Measurements from ENCODE around the gene GPX3. TPM values are rescaled to one million over a fixed set of nuclear protein-coding genes. Genes with fewer than 3 reads are reported as not detected.

GPX3 gene
- total and polyA plus RNA-seq, 2 experiments from 2014 or later = 28.0 to 48.9 TPM

DNA sequence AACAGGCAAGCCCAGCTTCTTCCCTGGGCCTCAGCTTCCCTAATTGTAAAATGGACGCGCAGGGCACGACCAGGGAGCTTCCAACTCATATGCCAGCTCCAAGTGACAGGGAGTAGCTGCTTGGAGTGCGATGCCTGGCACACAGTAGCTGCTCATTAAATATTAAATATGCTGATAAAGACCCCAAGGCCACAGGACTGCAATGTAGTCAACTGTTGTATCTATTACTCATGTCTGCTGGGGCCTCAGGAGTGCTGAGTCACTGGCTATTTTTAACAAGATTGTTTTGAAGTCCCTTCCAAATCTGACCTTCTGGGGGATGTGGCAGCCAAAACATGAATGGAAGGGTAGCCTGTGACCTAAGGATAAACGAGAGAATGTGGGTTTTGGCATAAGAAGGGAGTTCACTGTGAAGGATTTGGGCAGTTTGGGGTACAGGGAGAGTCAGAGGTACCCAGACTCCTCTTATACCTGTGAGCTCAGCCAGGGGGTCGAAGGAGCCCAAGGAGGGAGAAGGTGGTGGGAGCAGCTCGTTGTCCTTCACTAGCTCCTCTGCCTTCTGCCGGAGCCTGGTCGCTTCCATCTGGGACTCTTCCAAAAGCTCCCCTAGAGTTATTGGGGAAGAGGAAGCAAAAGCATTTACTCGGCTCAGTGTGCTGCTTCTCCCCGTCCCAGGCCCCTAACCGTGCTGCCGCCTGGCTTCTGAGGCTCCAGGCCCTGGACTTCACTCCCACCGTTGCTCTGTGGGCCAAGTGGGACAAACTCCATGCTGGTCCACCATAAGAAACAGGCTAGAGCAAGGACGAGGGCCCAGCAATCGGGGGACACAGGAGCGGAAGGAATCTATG lies 43.0 kb downstream of the GPX3 start:
- TF ChIP-seq ZNF331 (CRISPR knock-in tag; IDR thresholded peaks at IDR 0.05; ENCODE audit: low read depth) (no peak), CREB1 (CRISPR knock-in tag; IDR thresholded peaks at IDR 0.05; ENCODE audit: low read depth) (no peak), ZNF114 (CRISPR knock-in tag; IDR thresholded peaks at IDR 0.05) (no peak), POLR2AphosphoS5 (IDR thresholded peaks at IDR 0.05; ENCODE audit: low read depth) (no peak), EZH2 (IDR thresholded peaks at IDR 0.05; ENCODE audit: low read depth, unreplicated experiment) (no peak), EZH2phosphoT487 (IDR thresholded peaks at IDR 0.05; ENCODE audit: unreplicated experiment) (no peak), JUNB (IDR thresholded peaks at IDR 0.05; ENCODE audit: unreplicated experiment) (no peak)
- TF ChIP-seq, protein P1, sequence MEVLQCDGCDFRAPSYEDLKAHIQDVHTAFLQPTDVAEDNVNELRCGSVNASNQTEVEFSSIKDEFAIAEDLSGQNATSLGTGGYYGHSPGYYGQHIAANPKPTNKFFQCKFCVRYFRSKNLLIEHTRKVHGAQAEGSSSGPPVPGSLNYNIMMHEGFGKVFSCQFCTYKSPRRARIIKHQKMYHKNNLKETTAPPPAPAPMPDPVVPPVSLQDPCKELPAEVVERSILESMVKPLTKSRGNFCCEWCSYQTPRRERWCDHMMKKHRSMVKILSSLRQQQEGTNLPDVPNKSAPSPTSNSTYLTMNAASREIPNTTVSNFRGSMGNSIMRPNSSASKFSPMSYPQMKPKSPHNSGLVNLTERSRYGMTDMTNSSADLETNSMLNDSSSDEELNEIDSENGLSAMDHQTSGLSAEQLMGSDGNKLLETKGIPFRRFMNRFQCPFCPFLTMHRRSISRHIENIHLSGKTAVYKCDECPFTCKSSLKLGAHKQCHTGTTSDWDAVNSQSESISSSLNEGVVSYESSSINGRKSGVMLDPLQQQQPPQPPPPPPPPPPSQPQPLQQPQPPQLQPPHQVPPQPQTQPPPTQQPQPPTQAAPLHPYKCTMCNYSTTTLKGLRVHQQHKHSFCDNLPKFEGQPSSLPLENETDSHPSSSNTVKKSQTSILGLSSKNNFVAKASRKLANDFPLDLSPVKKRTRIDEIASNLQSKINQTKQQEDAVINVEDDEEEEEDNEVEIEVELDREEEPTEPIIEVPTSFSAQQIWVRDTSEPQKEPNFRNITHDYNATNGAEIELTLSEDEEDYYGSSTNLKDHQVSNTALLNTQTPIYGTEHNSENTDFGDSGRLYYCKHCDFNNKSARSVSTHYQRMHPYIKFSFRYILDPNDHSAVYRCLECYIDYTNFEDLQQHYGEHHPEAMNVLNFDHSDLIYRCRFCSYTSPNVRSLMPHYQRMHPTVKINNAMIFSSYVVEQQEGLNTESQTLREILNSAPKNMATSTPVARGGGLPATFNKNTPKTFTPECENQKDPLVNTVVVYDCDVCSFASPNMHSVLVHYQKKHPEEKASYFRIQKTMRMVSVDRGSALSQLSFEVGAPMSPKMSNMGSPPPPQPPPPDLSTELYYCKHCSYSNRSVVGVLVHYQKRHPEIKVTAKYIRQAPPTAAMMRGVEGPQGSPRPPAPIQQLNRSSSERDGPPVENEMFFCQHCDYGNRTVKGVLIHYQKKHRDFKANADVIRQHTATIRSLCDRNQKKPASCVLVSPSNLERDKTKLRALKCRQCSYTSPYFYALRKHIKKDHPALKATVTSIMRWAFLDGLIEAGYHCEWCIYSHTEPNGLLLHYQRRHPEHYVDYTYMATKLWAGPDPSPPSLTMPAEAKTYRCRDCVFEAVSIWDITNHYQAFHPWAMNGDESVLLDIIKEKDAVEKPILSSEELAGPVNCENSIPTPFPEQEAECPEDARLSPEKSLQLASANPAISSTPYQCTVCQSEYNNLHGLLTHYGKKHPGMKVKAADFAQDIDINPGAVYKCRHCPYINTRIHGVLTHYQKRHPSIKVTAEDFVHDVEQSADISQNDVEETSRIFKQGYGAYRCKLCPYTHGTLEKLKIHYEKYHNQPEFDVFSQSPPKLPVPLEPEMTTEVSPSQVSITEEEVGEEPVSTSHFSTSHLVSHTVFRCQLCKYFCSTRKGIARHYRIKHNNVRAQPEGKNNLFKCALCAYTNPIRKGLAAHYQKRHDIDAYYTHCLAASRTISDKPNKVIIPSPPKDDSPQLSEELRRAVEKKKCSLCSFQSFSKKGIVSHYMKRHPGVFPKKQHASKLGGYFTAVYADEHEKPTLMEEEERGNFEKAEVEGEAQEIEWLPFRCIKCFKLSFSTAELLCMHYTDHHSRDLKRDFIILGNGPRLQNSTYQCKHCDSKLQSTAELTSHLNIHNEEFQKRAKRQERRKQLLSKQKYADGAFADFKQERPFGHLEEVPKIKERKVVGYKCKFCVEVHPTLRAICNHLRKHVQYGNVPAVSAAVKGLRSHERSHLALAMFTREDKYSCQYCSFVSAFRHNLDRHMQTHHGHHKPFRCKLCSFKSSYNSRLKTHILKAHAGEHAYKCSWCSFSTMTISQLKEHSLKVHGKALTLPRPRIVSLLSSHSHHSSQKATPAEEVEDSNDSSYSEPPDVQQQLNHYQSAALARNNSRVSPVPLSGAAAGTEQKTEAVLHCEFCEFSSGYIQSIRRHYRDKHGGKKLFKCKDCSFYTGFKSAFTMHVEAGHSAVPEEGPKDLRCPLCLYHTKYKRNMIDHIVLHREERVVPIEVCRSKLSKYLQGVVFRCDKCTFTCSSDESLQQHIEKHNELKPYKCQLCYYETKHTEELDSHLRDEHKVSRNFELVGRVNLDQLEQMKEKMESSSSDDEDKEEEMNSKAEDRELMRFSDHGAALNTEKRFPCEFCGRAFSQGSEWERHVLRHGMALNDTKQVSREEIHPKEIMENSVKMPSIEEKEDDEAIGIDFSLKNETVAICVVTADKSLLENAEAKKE (CRISPR knock-in tag; IDR thresholded peaks at IDR 0.05) = no peak
- TF ChIP-seq, protein P2, sequence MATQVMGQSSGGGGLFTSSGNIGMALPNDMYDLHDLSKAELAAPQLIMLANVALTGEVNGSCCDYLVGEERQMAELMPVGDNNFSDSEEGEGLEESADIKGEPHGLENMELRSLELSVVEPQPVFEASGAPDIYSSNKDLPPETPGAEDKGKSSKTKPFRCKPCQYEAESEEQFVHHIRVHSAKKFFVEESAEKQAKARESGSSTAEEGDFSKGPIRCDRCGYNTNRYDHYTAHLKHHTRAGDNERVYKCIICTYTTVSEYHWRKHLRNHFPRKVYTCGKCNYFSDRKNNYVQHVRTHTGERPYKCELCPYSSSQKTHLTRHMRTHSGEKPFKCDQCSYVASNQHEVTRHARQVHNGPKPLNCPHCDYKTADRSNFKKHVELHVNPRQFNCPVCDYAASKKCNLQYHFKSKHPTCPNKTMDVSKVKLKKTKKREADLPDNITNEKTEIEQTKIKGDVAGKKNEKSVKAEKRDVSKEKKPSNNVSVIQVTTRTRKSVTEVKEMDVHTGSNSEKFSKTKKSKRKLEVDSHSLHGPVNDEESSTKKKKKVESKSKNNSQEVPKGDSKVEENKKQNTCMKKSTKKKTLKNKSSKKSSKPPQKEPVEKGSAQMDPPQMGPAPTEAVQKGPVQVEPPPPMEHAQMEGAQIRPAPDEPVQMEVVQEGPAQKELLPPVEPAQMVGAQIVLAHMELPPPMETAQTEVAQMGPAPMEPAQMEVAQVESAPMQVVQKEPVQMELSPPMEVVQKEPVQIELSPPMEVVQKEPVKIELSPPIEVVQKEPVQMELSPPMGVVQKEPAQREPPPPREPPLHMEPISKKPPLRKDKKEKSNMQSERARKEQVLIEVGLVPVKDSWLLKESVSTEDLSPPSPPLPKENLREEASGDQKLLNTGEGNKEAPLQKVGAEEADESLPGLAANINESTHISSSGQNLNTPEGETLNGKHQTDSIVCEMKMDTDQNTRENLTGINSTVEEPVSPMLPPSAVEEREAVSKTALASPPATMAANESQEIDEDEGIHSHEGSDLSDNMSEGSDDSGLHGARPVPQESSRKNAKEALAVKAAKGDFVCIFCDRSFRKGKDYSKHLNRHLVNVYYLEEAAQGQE (IDR thresholded peaks at IDR 0.05; ENCODE audit: unreplicated experiment) = no peak
- TF ChIP-seq, protein P3, sequence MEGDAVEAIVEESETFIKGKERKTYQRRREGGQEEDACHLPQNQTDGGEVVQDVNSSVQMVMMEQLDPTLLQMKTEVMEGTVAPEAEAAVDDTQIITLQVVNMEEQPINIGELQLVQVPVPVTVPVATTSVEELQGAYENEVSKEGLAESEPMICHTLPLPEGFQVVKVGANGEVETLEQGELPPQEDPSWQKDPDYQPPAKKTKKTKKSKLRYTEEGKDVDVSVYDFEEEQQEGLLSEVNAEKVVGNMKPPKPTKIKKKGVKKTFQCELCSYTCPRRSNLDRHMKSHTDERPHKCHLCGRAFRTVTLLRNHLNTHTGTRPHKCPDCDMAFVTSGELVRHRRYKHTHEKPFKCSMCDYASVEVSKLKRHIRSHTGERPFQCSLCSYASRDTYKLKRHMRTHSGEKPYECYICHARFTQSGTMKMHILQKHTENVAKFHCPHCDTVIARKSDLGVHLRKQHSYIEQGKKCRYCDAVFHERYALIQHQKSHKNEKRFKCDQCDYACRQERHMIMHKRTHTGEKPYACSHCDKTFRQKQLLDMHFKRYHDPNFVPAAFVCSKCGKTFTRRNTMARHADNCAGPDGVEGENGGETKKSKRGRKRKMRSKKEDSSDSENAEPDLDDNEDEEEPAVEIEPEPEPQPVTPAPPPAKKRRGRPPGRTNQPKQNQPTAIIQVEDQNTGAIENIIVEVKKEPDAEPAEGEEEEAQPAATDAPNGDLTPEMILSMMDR (conservative IDR thresholded peaks at IDR 0.05; ENCODE audit: low read depth in 2 of 2) = no peak
- TF ChIP-seq, protein P4, sequence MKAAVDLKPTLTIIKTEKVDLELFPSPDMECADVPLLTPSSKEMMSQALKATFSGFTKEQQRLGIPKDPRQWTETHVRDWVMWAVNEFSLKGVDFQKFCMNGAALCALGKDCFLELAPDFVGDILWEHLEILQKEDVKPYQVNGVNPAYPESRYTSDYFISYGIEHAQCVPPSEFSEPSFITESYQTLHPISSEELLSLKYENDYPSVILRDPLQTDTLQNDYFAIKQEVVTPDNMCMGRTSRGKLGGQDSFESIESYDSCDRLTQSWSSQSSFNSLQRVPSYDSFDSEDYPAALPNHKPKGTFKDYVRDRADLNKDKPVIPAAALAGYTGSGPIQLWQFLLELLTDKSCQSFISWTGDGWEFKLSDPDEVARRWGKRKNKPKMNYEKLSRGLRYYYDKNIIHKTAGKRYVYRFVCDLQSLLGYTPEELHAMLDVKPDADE (IDR thresholded peaks at IDR 0.05) = no peak
- no peak overlapping the region for H3K4me3 Mint-ChIP-seq
- Histone ChIP-seq H4K20me1 (replicated peaks; ENCODE audit: insufficient read depth) (no peaks in the 10 kb centered on the region; the same call in 1 of the 2 replicates), H3K9me2 (ENCODE audit: insufficient read depth) (no peaks in the 10 kb centered on the region), H3K4me3 (no peak overlapping the region), H3K27me3 (ENCODE audit: insufficient read depth) (no peaks in the 10 kb centered on the region), H2AFZ (no peak overlapping the region), H3K4me1 (ENCODE audit: insufficient read depth) (no peaks in the 10 kb centered on the region), H3F3A (replicated peaks; ENCODE audit: low read depth) (no peaks in the 10 kb centered on the region), H3K79me2 (replicated peaks; ENCODE audit: insufficient read depth) (peaks cover 5% of the 10 kb centered on the region; the same call in 1 of the 2 replicates), H3K36me3 (ENCODE audit: insufficient read depth) (no peaks in the 10 kb centered on the region), H3K4me2 (no peak overlapping the region), H3K27ac (ENCODE audit: low read depth) (no peak overlapping the region)
- peaks cover 17% of the 10 kb centered on the region; the same call in 2 of the 3 replicates for H3K36me3 Mint-ChIP-seq (ENCODE audit: low read depth)
- ATAC-seq (no peak), DNase-seq (ENCODE audit: low spot score) (no peak)
- no peaks in the 10 kb centered on the region for H3K9me3 Mint-ChIP-seq
- peak overlapping the region; percentile 74 for H3K27ac Mint-ChIP-seq
- H3K4me1 Mint-ChIP-seq = peaks cover 15% of the 10 kb centered on the region
- peaks cover 1% of the 10 kb centered on the region for H3K27me3 Mint-ChIP-seq (ENCODE audit: insufficient read depth, low read depth, poor library complexity)
